K562 (cell line): ENCODE data around the gene ZNF709. TPM values are rescaled to one million over a fixed set of nuclear protein-coding genes. Genes with fewer than 3 reads are reported as not detected.

ENCODE experiments used
- ATF1 ChIP-seq, 2 experiments: fragments of 450-650 bp in 1 of 2; IDR thresholded peaks; 2 replicates each; pipeline ENCODE4 v1.6.1; 2016; ENCODE audit warnings: missing compliant biosample characterization in 1 of 2, missing genetic modification characterization in 1 of 2
- CBX3 ChIP-seq, 2 experiments: IDR thresholded peaks; 1 replicate in 1 of 2; 2 replicates in 1 of 2; pipeline ENCODE4 v1.6.1; 2012; ENCODE audit warnings: inconsistent platforms in 2 of 2, low read length in 2 of 2, borderline replicate concordance in 1 of 2, control low read depth in 1 of 2
- CHD2 ChIP-seq: IDR thresholded peaks from 2 replicates; pipeline ENCODE4 v1.6.1; 2011; ENCODE audit warnings: low read depth, low read length
- E2F8 ChIP-seq: fragments of 450-650 bp; IDR thresholded peaks from 2 replicates; pipeline ENCODE4 v1.7.1; 2018; ENCODE audit warnings: mild to moderate bottlenecking, low read depth; ENCODE audit not compliant: partially characterized antibody
- GTF2E2 ChIP-seq: fragments of 200-800 bp; sonication (Bioruptor generic); IDR thresholded peaks from 2 replicates; pipeline ENCODE4 v1.6.1; 2016; ENCODE audit warnings: missing genetic modification characterization, missing compliant biosample characterization
- HDAC8 ChIP-seq: fragments of 450-650 bp; IDR thresholded peaks from 2 replicates; pipeline ENCODE4 v1.6.1; 2016; ENCODE audit warnings: mild to moderate bottlenecking, missing genetic modification characterization, moderate library complexity, missing compliant biosample characterization
- HNRNPL ChIP-seq: fragments of 200-400 bp; formaldehyde crosslinking; IDR thresholded peaks from 2 replicates; pipeline ENCODE4 v1.6.1; 2017; ENCODE audit warnings: low read depth, mild to moderate bottlenecking, low read length
- NRF1 ChIP-seq, 2 experiments: fragments of 450-650 bp; IDR thresholded peaks in 1 of 2; conservative IDR thresholded peaks in 1 of 2; 2 replicates each; pipeline ENCODE4 v1.6.1; 2014; ENCODE audit warnings: mild to moderate bottlenecking in 2 of 2
- POLR3G ChIP-seq: IDR thresholded peaks from 2 replicates; pipeline ENCODE4 v1.6.1; 2011; ENCODE audit not compliant: insufficient read length, insufficient replicate concordance; ENCODE audit errors: extremely low read depth
- SOX6 ChIP-seq: fragments of 450-650 bp; IDR thresholded peaks from 2 replicates; pipeline ENCODE4 v1.6.1; 2014; ENCODE audit warnings: mild to moderate bottlenecking
- ZEB2 ChIP-seq: fragments of 450-650 bp; IDR thresholded peaks from 2 replicates; pipeline ENCODE4 v1.6.1; 2016
- polyA plus RNA-seq, 8 experiments: library from polyadenylated mRNA; depleted of rRNA in 4 of 8; stranded (reverse) in 5 of 8; unstranded in 3 of 8; fragments of >200 nt; fragmentation: Nextera tagmentation in 2 of 8; fragmentation: Illumina TruSeq in 1 of 8; extraction: Ambion mirVana in 2 of 8; extraction: Trizol in 1 of 8; gene quantifications; 2 replicates each; pipeline versions ENCODE4 v1.2.1 to v1.2.3, GENCODE V29; 2011 to 2014; ENCODE audit warnings: inconsistent platforms in 1 of 8, missing spikeins in 1 of 8
- total RNA-seq, 7 experiments: library from RNA; depleted of rRNA in 6 of 7; stranded (reverse); fragments of >200 nt in 6 of 7; fragmentation: Illumina TruSeq in 2 of 7; extraction: Trizol in 2 of 7; gene quantifications; 2 replicates each; pipeline versions ENCODE4 v1.2.1 to v1.2.3, GENCODE V29; 2011 to 2021; ENCODE audit warnings: low replicate concordance in 1 of 7
- TF ChIP-seq, protein P1 (sequence below): sonication (generic); formaldehyde crosslinking; IDR thresholded peaks from 2 replicates; pipeline ENCODE4 v1.8.0; 2023; ENCODE audit warnings: missing genetic modification reagents, mild to moderate bottlenecking, borderline replicate concordance
- TF ChIP-seq, protein P2 (sequence below), 2 experiments: fragments of 200-800 bp in 1 of 2; sonication (Bioruptor generic) in 1 of 2; sonication (generic) in 1 of 2; formaldehyde crosslinking in 1 of 2; IDR thresholded peaks in 1 of 2; conservative IDR thresholded peaks in 1 of 2; 2 replicates each; pipeline versions ENCODE4 v1.5.0 to v1.6.1; 2016 to 2020; ENCODE audit warnings: missing compliant biosample characterization in 1 of 2, missing genetic modification characterization in 1 of 2, missing genetic modification reagents in 1 of 2
- TF ChIP-seq, protein P3 (sequence below): fragments of 450-650 bp; IDR thresholded peaks from 2 replicates; pipeline ENCODE4 v1.6.1; 2016

The ZNF709 gene
- total and polyA plus RNA-seq, 9 of the 15 experiments (the other 6 are each of a cell fraction or from before 2014, with no cell fraction given) = 0.07 to 0.69 (median 0.18) TPM

DNA sequence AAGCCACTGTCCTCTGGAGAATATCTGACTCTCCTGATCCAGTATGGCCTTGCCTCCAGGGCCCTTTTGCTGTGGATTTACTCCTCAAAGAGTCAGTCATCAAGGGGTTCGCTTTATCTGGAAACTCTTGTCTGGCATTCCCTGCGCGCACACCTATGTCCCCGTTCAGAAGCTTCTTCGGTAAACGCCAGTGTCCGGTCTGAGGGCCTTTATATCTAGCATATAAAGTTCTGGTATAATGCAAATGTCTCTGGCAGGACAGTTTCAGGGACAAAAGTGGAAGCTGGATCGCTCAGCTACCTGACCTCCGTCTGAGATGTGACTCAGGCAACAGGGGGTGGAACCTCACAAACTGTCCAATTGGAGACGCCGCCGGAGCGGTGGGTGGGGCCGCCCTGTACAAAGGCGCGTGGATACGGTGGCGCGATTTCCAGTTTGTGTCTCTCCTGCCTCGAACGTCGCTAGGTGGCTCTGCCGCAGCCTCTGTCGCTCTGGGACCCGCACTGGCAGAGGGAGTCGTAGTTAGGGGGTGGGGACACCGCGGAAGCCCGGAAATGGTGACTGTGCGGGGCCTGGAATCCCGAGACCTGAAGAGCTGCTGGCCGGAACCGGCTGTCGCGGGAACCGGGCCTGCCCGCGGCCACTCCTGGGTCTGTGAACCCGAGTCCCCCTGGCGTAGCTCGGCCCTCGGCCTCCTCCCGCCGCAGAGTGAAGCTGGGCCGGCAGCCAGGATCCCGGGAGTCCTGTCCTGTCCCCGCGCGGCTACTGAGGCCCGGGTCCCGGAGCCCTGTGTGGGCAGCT, 10.6 kb upstream of the ZNF709 start (continued):
- TF ChIP-seq, protein P1, sequence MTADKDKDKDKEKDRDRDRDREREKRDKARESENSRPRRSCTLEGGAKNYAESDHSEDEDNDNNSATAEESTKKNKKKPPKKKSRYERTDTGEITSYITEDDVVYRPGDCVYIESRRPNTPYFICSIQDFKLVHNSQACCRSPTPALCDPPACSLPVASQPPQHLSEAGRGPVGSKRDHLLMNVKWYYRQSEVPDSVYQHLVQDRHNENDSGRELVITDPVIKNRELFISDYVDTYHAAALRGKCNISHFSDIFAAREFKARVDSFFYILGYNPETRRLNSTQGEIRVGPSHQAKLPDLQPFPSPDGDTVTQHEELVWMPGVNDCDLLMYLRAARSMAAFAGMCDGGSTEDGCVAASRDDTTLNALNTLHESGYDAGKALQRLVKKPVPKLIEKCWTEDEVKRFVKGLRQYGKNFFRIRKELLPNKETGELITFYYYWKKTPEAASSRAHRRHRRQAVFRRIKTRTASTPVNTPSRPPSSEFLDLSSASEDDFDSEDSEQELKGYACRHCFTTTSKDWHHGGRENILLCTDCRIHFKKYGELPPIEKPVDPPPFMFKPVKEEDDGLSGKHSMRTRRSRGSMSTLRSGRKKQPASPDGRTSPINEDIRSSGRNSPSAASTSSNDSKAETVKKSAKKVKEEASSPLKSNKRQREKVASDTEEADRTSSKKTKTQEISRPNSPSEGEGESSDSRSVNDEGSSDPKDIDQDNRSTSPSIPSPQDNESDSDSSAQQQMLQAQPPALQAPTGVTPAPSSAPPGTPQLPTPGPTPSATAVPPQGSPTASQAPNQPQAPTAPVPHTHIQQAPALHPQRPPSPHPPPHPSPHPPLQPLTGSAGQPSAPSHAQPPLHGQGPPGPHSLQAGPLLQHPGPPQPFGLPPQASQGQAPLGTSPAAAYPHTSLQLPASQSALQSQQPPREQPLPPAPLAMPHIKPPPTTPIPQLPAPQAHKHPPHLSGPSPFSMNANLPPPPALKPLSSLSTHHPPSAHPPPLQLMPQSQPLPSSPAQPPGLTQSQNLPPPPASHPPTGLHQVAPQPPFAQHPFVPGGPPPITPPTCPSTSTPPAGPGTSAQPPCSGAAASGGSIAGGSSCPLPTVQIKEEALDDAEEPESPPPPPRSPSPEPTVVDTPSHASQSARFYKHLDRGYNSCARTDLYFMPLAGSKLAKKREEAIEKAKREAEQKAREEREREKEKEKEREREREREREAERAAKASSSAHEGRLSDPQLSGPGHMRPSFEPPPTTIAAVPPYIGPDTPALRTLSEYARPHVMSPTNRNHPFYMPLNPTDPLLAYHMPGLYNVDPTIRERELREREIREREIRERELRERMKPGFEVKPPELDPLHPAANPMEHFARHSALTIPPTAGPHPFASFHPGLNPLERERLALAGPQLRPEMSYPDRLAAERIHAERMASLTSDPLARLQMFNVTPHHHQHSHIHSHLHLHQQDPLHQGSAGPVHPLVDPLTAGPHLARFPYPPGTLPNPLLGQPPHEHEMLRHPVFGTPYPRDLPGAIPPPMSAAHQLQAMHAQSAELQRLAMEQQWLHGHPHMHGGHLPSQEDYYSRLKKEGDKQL (CRISPR knock-in tag) = no peak
- TF ChIP-seq CHD2 = peak; percentile 42
- TF ChIP-seq NRF1 (conservative IDR thresholded peaks at IDR 0.05 in 1 of 2, IDR thresholded peaks at IDR 0.05 in 1 of 2) = peak; percentile 57 to 64
- no peak for TF ChIP-seq HNRNPL
- TF ChIP-seq HDAC8 (tag) = no peak
- no peak for TF ChIP-seq ZEB2
- peak in 1 of 2 experiments; percentile 66; a peak in 1 of 3 replicates for TF ChIP-seq CBX3 (IDR thresholded peaks at IDR 0.05; ENCODE audit: borderline replicate concordance in 1 of 2, low read length in 2 of 2)
- 0 out of 2 replicates have a peak, but pooled peaks have one; percentile 18 for TF ChIP-seq SOX6
- TF ChIP-seq, protein P2, sequence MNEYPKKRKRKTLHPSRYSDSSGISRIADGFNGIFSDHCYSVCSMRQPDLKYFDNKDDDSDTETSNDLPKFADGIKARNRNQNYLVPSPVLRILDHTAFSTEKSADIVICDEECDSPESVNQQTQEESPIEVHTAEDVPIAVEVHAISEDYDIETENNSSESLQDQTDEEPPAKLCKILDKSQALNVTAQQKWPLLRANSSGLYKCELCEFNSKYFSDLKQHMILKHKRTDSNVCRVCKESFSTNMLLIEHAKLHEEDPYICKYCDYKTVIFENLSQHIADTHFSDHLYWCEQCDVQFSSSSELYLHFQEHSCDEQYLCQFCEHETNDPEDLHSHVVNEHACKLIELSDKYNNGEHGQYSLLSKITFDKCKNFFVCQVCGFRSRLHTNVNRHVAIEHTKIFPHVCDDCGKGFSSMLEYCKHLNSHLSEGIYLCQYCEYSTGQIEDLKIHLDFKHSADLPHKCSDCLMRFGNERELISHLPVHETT (CRISPR knock-in tag; conservative IDR thresholded peaks at IDR 0.05 in 1 of 2, IDR thresholded peaks at IDR 0.05 in 1 of 2) = no peak
- no peak for TF ChIP-seq ATF1 (CRISPR knock-in tag; IDR thresholded peaks at IDR 0.05)
- TF ChIP-seq ATF1 (tag; IDR thresholded peaks at IDR 0.05) = peak; percentile 26; the same call in 1 of the 2 replicates
- TF ChIP-seq GTF2E2 (tag) = 0 out of 2 replicates have a peak, but pooled peaks have one; percentile 42
- TF ChIP-seq, protein P3, sequence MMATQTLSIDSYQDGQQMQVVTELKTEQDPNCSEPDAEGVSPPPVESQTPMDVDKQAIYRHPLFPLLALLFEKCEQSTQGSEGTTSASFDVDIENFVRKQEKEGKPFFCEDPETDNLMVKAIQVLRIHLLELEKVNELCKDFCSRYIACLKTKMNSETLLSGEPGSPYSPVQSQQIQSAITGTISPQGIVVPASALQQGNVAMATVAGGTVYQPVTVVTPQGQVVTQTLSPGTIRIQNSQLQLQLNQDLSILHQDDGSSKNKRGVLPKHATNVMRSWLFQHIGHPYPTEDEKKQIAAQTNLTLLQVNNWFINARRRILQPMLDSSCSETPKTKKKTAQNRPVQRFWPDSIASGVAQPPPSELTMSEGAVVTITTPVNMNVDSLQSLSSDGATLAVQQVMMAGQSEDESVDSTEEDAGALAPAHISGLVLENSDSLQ = 0 out of 2 replicates have a peak, but pooled peaks have one; percentile 53
- peak; percentile 37 for TF ChIP-seq E2F8
- no peak for TF ChIP-seq POLR3G
